Fibroblast of lung (primary cell): Measurements from ENCODE around the gene CRIP3. TPM values are rescaled to one million over a fixed set of nuclear protein-coding genes. Genes with fewer than 3 reads are reported as not detected.

Experiments
- DNase-seq, 2 donors: peaks; one replicate each; pipeline versions ENCODE4 v3.0.0 to v3.0.0-alpha.2; 2010; ENCODE audit warnings: low read depth in 2 of 2
- H2AFZ ChIP-seq: 2 replicates; pipeline ENCODE4 v1.5.1; 2012; ENCODE audit warnings: low read length, control low read depth, inconsistent platforms
- H3K27ac ChIP-seq: 2 replicates; pipeline ENCODE4 v1.5.1; 2011; ENCODE audit warnings: low read length, control low read depth; ENCODE audit not compliant: insufficient read depth
- H3K27me3 ChIP-seq: 2 replicates; pipeline ENCODE4 v1.5.1; 2011; ENCODE audit warnings: mild to moderate bottlenecking, low read length; ENCODE audit not compliant: control insufficient read depth, insufficient read depth
- H3K36me3 ChIP-seq: 2 replicates; pipeline ENCODE4 v1.5.1; 2011; ENCODE audit warnings: low read length; ENCODE audit not compliant: control insufficient read depth, insufficient read depth
- H3K4me1 ChIP-seq: 2 replicates; pipeline ENCODE4 v1.5.1; 2011; ENCODE audit warnings: low read length; ENCODE audit not compliant: control insufficient read depth, insufficient read depth; ENCODE audit errors: extremely low read depth
- H3K4me2 ChIP-seq: 2 replicates; pipeline ENCODE4 v1.5.1; 2011; ENCODE audit warnings: low read length, control low read depth; ENCODE audit not compliant: insufficient read depth; ENCODE audit errors: extremely low read depth
- H3K4me3 ChIP-seq, 4 experiments: fragments of 200-600 bp in 1 of 4; sonication (generic) in 1 of 4; replicated peaks in 1 of 4; 2 replicates each; pipeline ENCODE4 v1.5.1; 2011 to 2016; ENCODE audit warnings: low read length in 4 of 4, low read depth in 3 of 4, mild to moderate bottlenecking in 3 of 4, control low read depth in 2 of 4, inconsistent platforms in 1 of 4, mixed read lengths in 1 of 4; ENCODE audit not compliant: insufficient read depth in 1 of 4; ENCODE audit errors: control extremely low read depth in 1 of 4
- H3K79me2 ChIP-seq: 2 replicates; pipeline ENCODE4 v1.5.1; 2012; ENCODE audit warnings: mild to moderate bottlenecking, low read length, inconsistent platforms; ENCODE audit not compliant: control insufficient read depth, insufficient read depth
- H3K9ac ChIP-seq: 2 replicates; pipeline ENCODE4 v1.5.1; 2011; ENCODE audit warnings: mild to moderate bottlenecking, low read length, control low read depth; ENCODE audit not compliant: insufficient read depth
- H3K9me3 ChIP-seq: 2 replicates; pipeline ENCODE4 v1.5.1; 2012; ENCODE audit warnings: low read depth, low read length; ENCODE audit not compliant: control insufficient read depth, insufficient read depth
- H4K20me1 ChIP-seq: 2 replicates; pipeline ENCODE4 v1.5.1; 2011; ENCODE audit warnings: low read length; ENCODE audit not compliant: control insufficient read depth, insufficient read depth; ENCODE audit errors: extremely low read depth
- EZH2 ChIP-seq: IDR thresholded peaks from 2 replicates; pipeline ENCODE4 v1.5.1; 2012; ENCODE audit warnings: low read length, control low read depth, mild to moderate bottlenecking; ENCODE audit errors: missing control alignments
- polyA plus RNA-seq, 2 donors: library from polyadenylated mRNA; depleted of rRNA in 1 of 2; stranded (reverse) in 1 of 2; unstranded in 1 of 2; fragments of >200 nt; gene quantifications; 2 replicates each; pipeline ENCODE4 v1.2.1, GENCODE V29; 2011 to 2012; ENCODE audit warnings: missing spikeins in 1 of 2
- total RNA-seq: library from RNA; depleted of rRNA; stranded (reverse); fragments of >200 nt; gene quantifications from 2 replicates; pipeline ENCODE4 v1.2.1, GENCODE V29; 2014
- TF ChIP-seq, protein P1 (sequence below), 2 donors: IDR thresholded peaks in 1 of 2; conservative IDR thresholded peaks in 1 of 2; 1 replicate in 1 of 2; 2 replicates in 1 of 2; pipeline ENCODE4 v1.5.1; 2011 to 2012; ENCODE audit warnings: low read length in 2 of 2, control low read depth in 1 of 2, inconsistent platforms in 1 of 2, low read depth in 1 of 2, mild to moderate bottlenecking in 1 of 2

CRIP3 gene
- total and polyA plus RNA-seq, 2 donors (not counting 1 experiment from before 2014, with no cell fraction given), result not detected

DNA sequence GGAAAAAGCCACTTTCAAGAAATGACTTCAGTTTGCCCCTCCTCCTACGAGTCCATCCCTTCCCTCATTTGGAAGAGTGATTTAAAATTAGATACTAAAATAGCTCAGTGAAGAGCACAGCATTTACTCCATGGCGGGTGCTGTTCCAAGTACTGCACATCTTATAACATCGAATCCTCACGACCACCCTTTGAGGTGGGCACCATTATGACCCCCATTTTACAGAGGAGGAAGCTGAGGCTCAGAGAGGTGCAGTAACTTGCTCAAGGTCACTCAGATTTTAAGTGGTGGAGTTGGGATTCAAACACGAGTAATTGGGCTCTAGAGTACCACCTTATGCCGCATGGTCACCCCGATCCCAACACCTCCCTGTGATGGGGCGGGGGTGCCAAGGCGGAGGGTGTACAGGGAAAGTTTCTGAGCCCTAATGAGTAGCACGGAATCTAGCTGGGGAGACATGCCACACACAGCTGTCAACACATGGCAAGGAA, 39.8 kb downstream of the CRIP3 start:
- no peak for TF ChIP-seq EZH2
- TF ChIP-seq, protein P1, sequence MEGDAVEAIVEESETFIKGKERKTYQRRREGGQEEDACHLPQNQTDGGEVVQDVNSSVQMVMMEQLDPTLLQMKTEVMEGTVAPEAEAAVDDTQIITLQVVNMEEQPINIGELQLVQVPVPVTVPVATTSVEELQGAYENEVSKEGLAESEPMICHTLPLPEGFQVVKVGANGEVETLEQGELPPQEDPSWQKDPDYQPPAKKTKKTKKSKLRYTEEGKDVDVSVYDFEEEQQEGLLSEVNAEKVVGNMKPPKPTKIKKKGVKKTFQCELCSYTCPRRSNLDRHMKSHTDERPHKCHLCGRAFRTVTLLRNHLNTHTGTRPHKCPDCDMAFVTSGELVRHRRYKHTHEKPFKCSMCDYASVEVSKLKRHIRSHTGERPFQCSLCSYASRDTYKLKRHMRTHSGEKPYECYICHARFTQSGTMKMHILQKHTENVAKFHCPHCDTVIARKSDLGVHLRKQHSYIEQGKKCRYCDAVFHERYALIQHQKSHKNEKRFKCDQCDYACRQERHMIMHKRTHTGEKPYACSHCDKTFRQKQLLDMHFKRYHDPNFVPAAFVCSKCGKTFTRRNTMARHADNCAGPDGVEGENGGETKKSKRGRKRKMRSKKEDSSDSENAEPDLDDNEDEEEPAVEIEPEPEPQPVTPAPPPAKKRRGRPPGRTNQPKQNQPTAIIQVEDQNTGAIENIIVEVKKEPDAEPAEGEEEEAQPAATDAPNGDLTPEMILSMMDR (conservative IDR thresholded peaks at IDR 0.05 in 1 of 2, IDR thresholded peaks at IDR 0.05 in 1 of 2; ENCODE audit: low read depth in 1 of 2, low read length in 2 of 2), result no peak
- Histone ChIP-seq H3K9ac (no peak overlapping the region), H2AFZ (no peak overlapping the region), H3K27ac (no peak overlapping the region), H3K4me2 (no peak overlapping the region), H3K79me2 (no peaks in the 10 kb centered on the region), H4K20me1 (no peaks in the 10 kb centered on the region), H3K36me3 (no peaks in the 10 kb centered on the region), H3K4me1 (peaks cover 3% of the 10 kb centered on the region), H3K4me3 (no peak overlapping the region), H3K9me3 (no peaks in the 10 kb centered on the region), H3K27me3 (peaks cover 44% of the 10 kb centered on the region)
- DNase-seq, result no peak

DNA sequence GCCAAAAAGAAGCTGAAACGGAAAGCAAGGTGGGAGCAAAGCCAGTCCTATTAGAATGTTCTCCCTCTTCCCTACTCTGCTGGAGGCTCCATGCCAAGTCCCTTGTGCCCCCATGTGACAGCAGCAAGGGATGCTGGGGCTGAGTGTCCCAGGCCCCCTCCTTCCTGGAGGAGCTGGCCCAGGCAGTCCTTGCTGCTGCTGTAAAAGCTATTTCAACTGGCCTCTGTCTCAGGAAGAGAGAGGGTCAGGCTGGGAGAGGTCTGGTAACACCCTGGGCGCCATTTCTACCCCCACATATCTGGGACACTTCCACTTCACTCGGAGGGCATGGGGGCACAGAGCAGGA, 40.3 kb downstream of the CRIP3 start:
- Histone ChIP-seq H3K36me3 (no peaks in the 10 kb centered on the region), H3K4me2 (no peak overlapping the region), H4K20me1 (no peaks in the 10 kb centered on the region), H3K27ac (no peak overlapping the region), H3K9me3 (no peaks in the 10 kb centered on the region), H3K27me3 (peaks cover 39% of the 10 kb centered on the region), H3K4me3 (no peak overlapping the region), H3K79me2 (no peaks in the 10 kb centered on the region), H3K9ac (no peak overlapping the region), H2AFZ (no peak overlapping the region), H3K4me1 (peaks cover 3% of the 10 kb centered on the region)
- DNase-seq, result no peak
- TF ChIP-seq, protein P1 (conservative IDR thresholded peaks at IDR 0.05 in 1 of 2, IDR thresholded peaks at IDR 0.05 in 1 of 2; ENCODE audit: low read depth in 1 of 2, low read length in 2 of 2), result no peak
- TF ChIP-seq EZH2, result no peak

DNA sequence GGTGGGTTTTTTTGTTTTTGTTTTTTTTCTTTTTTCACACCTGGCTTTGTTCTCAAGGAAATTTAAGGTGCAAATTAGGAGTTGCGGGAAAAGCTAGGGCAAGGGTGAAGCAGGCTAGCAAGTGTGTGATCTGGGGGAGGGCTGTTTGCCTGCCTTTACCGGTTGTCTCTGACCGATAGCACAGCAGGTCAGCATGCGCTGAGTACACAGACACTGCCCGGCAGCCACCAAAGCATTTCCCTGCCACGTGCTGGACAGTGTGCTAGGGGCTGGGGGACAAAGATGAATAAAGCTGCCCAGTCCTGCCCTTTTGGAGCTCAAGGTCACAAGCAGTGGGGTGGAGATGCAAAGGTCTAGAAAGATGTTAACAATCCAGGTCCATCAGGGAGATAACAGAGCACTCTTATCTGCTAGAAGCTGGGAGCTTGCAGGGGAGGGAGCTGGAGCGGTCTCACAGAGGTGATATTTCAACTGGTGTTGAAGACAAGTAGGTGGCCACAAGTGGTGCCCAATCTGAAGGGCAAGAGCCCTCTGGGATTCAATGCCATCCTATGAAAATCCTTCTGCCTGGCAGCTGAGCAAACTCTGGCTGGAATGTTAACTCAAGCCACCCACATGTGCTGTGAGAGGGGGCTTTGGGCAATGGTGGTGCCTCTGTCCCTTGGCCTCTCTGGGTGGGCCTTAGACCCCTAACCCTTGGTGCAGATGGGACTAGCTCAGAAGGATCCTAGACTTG, 40.8 kb downstream of the CRIP3 start:
- H3K4me1 ChIP-seq, result peaks cover 3% of the 10 kb centered on the region
- H3K27ac ChIP-seq, result no peak overlapping the region
- no peaks in the 10 kb centered on the region for H3K9me3 ChIP-seq
- H3K4me2 ChIP-seq, result no peak overlapping the region
- no peak for TF ChIP-seq EZH2
- TF ChIP-seq, protein P1 (conservative IDR thresholded peaks at IDR 0.05 in 1 of 2, IDR thresholded peaks at IDR 0.05 in 1 of 2; ENCODE audit: low read depth in 1 of 2, low read length in 2 of 2), result no peak
- H3K36me3 ChIP-seq, result no peaks in the 10 kb centered on the region
- no peak overlapping the region for H2AFZ ChIP-seq
- no peaks in the 10 kb centered on the region for H4K20me1 ChIP-seq
- no peak for DNase-seq
- no peak overlapping the region for H3K4me3 ChIP-seq
- H3K27me3 ChIP-seq, result peaks cover 34% of the 10 kb centered on the region
- H3K9ac ChIP-seq, result no peak overlapping the region
- no peaks in the 10 kb centered on the region for H3K79me2 ChIP-seq
